B cell (primary cell): Measurements from ENCODE around the gene PPP1R12B. TPM values are rescaled to one million over a fixed set of nuclear protein-coding genes. Genes with fewer than 3 reads are reported as not detected.
"Not testable (repeated sequence)": the region's sequence is repeated elsewhere in the genome, so short reads cannot be mapped to it uniquely, and the experiment has no call there.

ENCODE experiments used
- ATAC-seq: fragments of 200-7000 bp; cut with Tn5 transposase; one replicate; pipeline ENCODE4 v1.10.0; 2021; ENCODE audit warnings: low read depth, mild to moderate bottlenecking, moderate number of reproducible peaks, moderate library complexity
- CTCF ChIA-PET: fragments of 350-600 bp; sonication (Branson Sonifier 250); formaldehyde crosslinking; loops from one replicate; lab custom pipeline; 2021; ENCODE audit warnings: antibody characterized with exemption, inconsistent platforms; lab: Charles Lee
- POLR2A ChIA-PET: fragments of 350-600 bp; sonication (Branson Sonifier 250); formaldehyde crosslinking; loops from one replicate; lab custom pipeline; 2021; ENCODE audit warnings: antibody characterized with exemption; lab: Charles Lee
- DNase-seq: peaks from one replicate; pipeline ENCODE4 v3.0.0; 2013
- H2AFZ ChIP-seq: 2 replicates; pipeline ENCODE4 v1.6.1; 2012; ENCODE audit warnings: mild to moderate bottlenecking, low read depth, low read length; ENCODE audit not compliant: insufficient read depth, poor library complexity, severe bottlenecking
- H3K27ac ChIP-seq, 2 donors: 1 replicate in 1 of 2; 2 replicates in 1 of 2; pipeline ENCODE4 v1.5.1; 2012 to 2013; ENCODE audit warnings: low read length in 2 of 2, mild to moderate bottlenecking in 2 of 2, moderate library complexity in 1 of 2
- H3K27me3 ChIP-seq, 4 experiments: fragments of 200-600 bp in 1 of 4; sonication (generic) in 1 of 4; replicated peaks in 1 of 4; 1 replicate in 2 of 4; 2 replicates in 2 of 4; pipeline versions ENCODE4 v1.6.1 to v1.7.0; 2013 to 2016; ENCODE audit warnings: low read length in 3 of 4, mild to moderate bottlenecking in 2 of 4, mixed read lengths in 1 of 4, moderate library complexity in 1 of 4; ENCODE audit not compliant: insufficient read depth in 4 of 4, control insufficient read depth in 3 of 4; ENCODE audit errors: control extremely low read depth in 1 of 4
- H3K36me3 ChIP-seq, 2 experiments: replicated peaks in 1 of 2; 1 replicate in 1 of 2; 2 replicates in 1 of 2; pipeline versions ENCODE4 v1.6.1 to v1.7.1; 2013; ENCODE audit warnings: low read length in 1 of 2; ENCODE audit not compliant: insufficient read depth in 2 of 2, control insufficient read depth in 1 of 2; ENCODE audit errors: control extremely low read depth in 1 of 2, extremely low read depth in 1 of 2
- H3K4me1 ChIP-seq, 2 donors: fragments of 200-600 bp in 1 of 2; sonication (generic) in 1 of 2; 1 replicate in 1 of 2; 2 replicates in 1 of 2; pipeline versions ENCODE4 v1.5.1 to v1.6.1; 2013 to 2017; ENCODE audit warnings: low read length in 2 of 2; ENCODE audit not compliant: control insufficient read depth in 2 of 2, insufficient read depth in 2 of 2
- H3K4me2 ChIP-seq: replicated peaks from 2 replicates; pipeline ENCODE3; 2012; ENCODE audit warnings: mild to moderate bottlenecking, low read depth, low read length; ENCODE audit not compliant: poor library complexity, severe bottlenecking
- H3K4me3 ChIP-seq, 5 experiments: fragments of 200-600 bp in 1 of 5; sonication (generic) in 1 of 5; 1 replicate in 3 of 5; 2 replicates in 2 of 5; pipeline versions ENCODE4 v1.5.1 to v1.7.0; 2011 to 2016; ENCODE audit warnings: low read length in 4 of 5, mild to moderate bottlenecking in 4 of 5, low read depth in 2 of 5, control low read depth in 1 of 5, moderate library complexity in 1 of 5; ENCODE audit not compliant: insufficient read depth in 1 of 5; ENCODE audit errors: control extremely low read depth in 1 of 5, extremely low read depth in 1 of 5
- H3K79me2 ChIP-seq: fragments of 200-600 bp; sonication (generic); one replicate; pipeline ENCODE4 v1.6.0; 2016; ENCODE audit warnings: low read length; ENCODE audit not compliant: control insufficient read depth, insufficient read depth
- H3K9ac ChIP-seq: fragments of 200-600 bp; sonication (generic); 2 replicates; pipeline ENCODE4 v1.6.1; 2017; ENCODE audit warnings: mild to moderate bottlenecking, low read length, moderate library complexity
- H3K9me3 ChIP-seq, 3 donors: one replicate each; pipeline versions ENCODE4 v1.6.1 to v1.7.1; 2013; ENCODE audit warnings: low read length in 2 of 3; ENCODE audit not compliant: control insufficient read depth in 2 of 3, insufficient read depth in 1 of 3; ENCODE audit errors: control extremely low read depth in 1 of 3
- H4K20me1 ChIP-seq: 2 replicates; pipeline ENCODE4 v1.6.0; 2012; ENCODE audit warnings: mild to moderate bottlenecking, low read length; ENCODE audit not compliant: insufficient read depth, control insufficient read depth, poor library complexity, severe bottlenecking
- H3K27ac Mint-ChIP-seq: one replicate; pipeline ENCODE4 v1.8.0; 2021; ENCODE audit warnings: mixed read lengths
- H3K27me3 Mint-ChIP-seq: one replicate; pipeline ENCODE4 v1.8.0; 2021; ENCODE audit warnings: mixed read lengths
- H3K4me1 Mint-ChIP-seq: one replicate; pipeline ENCODE4 v1.8.0; 2021; ENCODE audit warnings: mixed read lengths
- H3K4me3 Mint-ChIP-seq: one replicate; pipeline ENCODE4 v1.8.0; 2021; ENCODE audit warnings: mixed read lengths
- H3K9me3 Mint-ChIP-seq: one replicate; pipeline ENCODE4 v1.8.0; 2022; ENCODE audit warnings: mixed read lengths; ENCODE audit not compliant: insufficient read depth
- EZH2 ChIP-seq: IDR thresholded peaks from 2 replicates; pipeline ENCODE4 v1.6.1; 2012; ENCODE audit warnings: borderline replicate concordance, low read depth, mild to moderate bottlenecking, moderate library complexity, low read length; ENCODE audit not compliant: insufficient read depth, poor library complexity, severe bottlenecking
- WGBS: methylation state at CpG from one replicate; pipeline ENCODE4 v1.1.5; 2013; ENCODE audit warnings: missing lambda C conversion rate; ENCODE audit not compliant: insufficient coverage; 5-methylcytosine and 5-hydroxymethylcytosine counted together
- intact Hi-C: fragments of 100-400 bp; cut with micrococcal nuclease; formaldehyde crosslinking; loops from one replicate; pipeline ENCODE4 v1.10.0; 2022
- polyA plus RNA-seq: library from polyadenylated mRNA; depleted of rRNA; stranded (reverse); fragments of >200 nt; gene quantifications from 2 replicates; pipeline ENCODE4 v1.2.3, GENCODE V29; 2012
- total RNA-seq, 2 donors: library from RNA; stranded (reverse); fragments of 120-200 nt in 1 of 2; gene quantifications; 1 replicate in 1 of 2; 2 replicates in 1 of 2; pipeline versions ENCODE4 v1.2.3 to v1.2.4, GENCODE V29; 2013 to 2022
- TF ChIP-seq, protein P1 (sequence below): fragments of 200-600 bp; IDR thresholded peaks from one replicate; pipeline ENCODE4 v1.8.0; 2022; ENCODE audit warnings: antibody characterized with exemption, mild to moderate bottlenecking

The PPP1R12B gene
- total and polyA plus RNA-seq, 2 donors (not counting 1 experiment from before 2014, with no cell fraction given) = 7.1 to 49.6 TPM

DNA sequence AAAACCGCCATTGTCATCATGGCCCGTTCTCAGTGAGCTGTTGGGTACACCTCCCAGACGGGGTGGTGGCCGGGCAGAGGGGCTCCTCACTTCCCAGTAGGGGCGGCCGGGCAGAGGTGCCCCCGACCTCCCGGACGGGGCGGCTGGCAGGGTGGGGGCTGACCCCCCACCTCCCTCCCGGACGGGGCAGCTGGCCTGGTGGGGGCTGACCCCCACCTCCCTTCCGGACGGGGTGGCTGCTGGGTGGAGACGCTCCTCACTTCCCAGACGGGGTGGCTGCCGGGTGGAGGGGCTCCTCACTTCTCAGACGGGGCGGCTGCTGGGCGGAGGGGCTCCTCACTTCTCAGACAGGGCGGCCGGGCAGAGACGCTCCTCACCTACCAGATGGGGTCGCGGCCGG, 103.1 kb downstream of the PPP1R12B start:
- intact Hi-C loops, H3K36me3 ChIP-seq, H3K9me3 Mint-ChIP-seq, H3K9me3 ChIP-seq, DNase-seq, H3K4me3 ChIP-seq, H2AFZ ChIP-seq, H3K4me2 ChIP-seq, H3K27ac ChIP-seq, H3K4me3 Mint-ChIP-seq, H3K27ac Mint-ChIP-seq, H3K4me1 Mint-ChIP-seq, H3K27me3 Mint-ChIP-seq, H4K20me1 ChIP-seq, ATAC-seq, POLR2A ChIA-PET, CTCF ChIA-PET, H3K27me3 ChIP-seq, H3K9ac ChIP-seq, H3K79me2 ChIP-seq, H3K4me1 ChIP-seq: not testable (repeated sequence)
- 100% methylated on average over 5 of the region's 26 CpGs for WGBS

DNA sequence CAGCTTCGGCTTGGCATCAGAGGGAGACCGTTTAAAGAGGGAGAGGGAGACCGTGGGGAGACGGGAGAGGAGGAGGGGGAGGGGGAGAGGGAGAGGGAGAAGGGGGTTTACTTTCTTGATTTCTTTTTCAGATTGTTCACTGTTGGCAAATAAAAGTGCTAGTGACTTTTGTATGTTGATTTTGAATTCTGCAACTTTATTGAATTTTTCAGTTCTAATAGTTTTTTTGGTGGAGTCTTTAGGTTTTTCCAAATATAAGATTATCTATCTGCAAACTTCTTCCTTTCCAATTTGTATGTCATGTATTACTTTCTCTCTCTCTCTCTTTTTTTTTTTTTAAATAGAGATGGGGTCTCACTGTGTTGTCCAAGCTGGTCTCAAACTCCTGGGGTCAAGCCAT, 104.0 kb downstream of the PPP1R12B start:
- no peaks in the 10 kb centered on the region for H3K79me2 ChIP-seq
- no peaks in the 10 kb centered on the region for H3K4me1 ChIP-seq
- DNase-seq (no peak), ATAC-seq (no peak)
- no peaks in the 10 kb centered on the region for H3K9me3 ChIP-seq
- H3K36me3 ChIP-seq = no peaks in the 10 kb centered on the region
- no peaks in the 10 kb centered on the region for H3K9me3 Mint-ChIP-seq
- WGBS = 100% methylated on average over 4 of the region's 4 CpGs
- H3K27me3 Mint-ChIP-seq = no peaks in the 10 kb centered on the region
- no peak overlapping the region for H2AFZ ChIP-seq
- no peaks in the 10 kb centered on the region for H3K27me3 ChIP-seq
- no peak overlapping the region for H3K4me3 ChIP-seq
- peaks cover 4% of the 10 kb centered on the region for H3K4me1 Mint-ChIP-seq
- POLR2A ChIA-PET = no interaction called here
- H3K9ac ChIP-seq = no peak overlapping the region
- intact Hi-C loops = no loop called here
- no peak overlapping the region for H3K27ac Mint-ChIP-seq
- no peak for TF ChIP-seq EZH2
- TF ChIP-seq, protein P1, sequence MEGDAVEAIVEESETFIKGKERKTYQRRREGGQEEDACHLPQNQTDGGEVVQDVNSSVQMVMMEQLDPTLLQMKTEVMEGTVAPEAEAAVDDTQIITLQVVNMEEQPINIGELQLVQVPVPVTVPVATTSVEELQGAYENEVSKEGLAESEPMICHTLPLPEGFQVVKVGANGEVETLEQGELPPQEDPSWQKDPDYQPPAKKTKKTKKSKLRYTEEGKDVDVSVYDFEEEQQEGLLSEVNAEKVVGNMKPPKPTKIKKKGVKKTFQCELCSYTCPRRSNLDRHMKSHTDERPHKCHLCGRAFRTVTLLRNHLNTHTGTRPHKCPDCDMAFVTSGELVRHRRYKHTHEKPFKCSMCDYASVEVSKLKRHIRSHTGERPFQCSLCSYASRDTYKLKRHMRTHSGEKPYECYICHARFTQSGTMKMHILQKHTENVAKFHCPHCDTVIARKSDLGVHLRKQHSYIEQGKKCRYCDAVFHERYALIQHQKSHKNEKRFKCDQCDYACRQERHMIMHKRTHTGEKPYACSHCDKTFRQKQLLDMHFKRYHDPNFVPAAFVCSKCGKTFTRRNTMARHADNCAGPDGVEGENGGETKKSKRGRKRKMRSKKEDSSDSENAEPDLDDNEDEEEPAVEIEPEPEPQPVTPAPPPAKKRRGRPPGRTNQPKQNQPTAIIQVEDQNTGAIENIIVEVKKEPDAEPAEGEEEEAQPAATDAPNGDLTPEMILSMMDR = no peak
- CTCF ChIA-PET = no interaction called here
- H3K27ac ChIP-seq = no peak overlapping the region
- H3K4me3 Mint-ChIP-seq = no peak overlapping the region
- H4K20me1 ChIP-seq = no peaks in the 10 kb centered on the region
- no peak overlapping the region for H3K4me2 ChIP-seq

DNA sequence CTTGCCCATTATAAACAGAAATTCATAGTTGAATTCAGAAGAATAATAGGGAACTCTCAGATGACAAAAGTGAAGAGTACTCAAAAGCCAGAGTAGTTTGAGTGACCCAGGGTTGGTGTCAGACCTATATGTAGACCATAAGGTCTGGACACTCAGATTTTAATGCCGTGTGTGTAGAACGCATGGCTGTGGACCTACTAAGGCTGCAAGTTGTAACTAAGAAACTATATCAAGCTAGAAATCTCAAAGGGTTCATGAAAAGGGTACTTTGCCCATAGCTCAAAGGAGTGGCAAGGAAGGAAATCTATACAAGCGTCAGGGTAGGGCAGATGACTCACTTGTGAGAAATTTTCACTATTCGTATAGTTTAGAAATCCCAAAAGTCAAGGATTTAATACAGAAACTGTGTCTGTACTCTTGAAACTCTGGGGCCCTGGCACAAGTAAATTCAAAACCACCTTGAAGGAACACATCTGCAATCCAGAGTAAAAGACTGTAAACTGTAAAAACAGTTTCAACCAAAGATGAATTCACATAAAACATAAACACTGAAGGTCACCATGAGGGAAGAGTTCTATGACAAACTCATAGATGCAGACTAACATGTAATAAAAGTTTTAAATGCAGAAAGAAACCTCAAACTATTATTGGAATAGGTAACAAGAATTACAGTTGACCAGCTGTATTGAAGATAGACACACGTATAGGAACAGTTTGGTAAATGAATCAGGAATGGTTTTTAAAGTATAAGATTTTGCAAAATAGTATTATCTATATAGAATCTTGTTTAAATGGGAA, 108.1 kb downstream of the PPP1R12B start:
- not testable (repeated sequence) for H3K27me3 ChIP-seq, H3K4me2 ChIP-seq
- 80% methylated on average over 2 of the region's 5 CpGs for WGBS

More for the DNA sequence above, 108.1 kb downstream of the PPP1R12B start:
- DNase-seq, H3K4me3 Mint-ChIP-seq, CTCF ChIA-PET, H3K4me1 Mint-ChIP-seq, H3K4me1 ChIP-seq, H3K36me3 ChIP-seq, H3K9me3 Mint-ChIP-seq, H3K27me3 Mint-ChIP-seq, H3K9me3 ChIP-seq, H3K79me2 ChIP-seq, H2AFZ ChIP-seq, H3K27ac Mint-ChIP-seq, ATAC-seq, H4K20me1 ChIP-seq, H3K27ac ChIP-seq, intact Hi-C loops, H3K4me3 ChIP-seq, POLR2A ChIA-PET, H3K9ac ChIP-seq: not testable (repeated sequence)
